ENCODE data around the gene RASA2. TPM values are rescaled to one million over a fixed set of nuclear protein-coding genes. Genes with fewer than 3 reads are reported as not detected.

RASA2 gene
- total RNA-seq, 2 experiments from 2014 or later = 62.6 to 70.8 TPM

DNA sequence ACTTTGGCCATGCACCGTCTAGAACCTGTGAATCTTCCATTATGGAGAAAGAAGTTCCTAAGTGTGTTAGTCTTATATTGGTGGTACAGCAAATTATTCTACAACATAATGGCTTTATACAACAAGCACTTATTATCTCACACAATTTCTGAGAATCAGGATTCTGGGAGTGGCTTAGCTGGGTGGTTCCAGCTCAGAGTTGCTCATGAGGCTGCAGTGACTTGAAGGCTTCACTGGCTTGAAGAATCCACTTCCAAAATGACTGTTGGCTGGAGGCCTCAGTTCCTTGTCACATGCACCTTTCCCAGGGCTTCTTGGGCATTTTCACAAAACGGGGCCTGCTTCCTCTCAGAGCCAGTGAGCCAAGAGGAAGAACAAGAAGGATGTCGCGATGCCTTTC is 169.0 kb downstream of the RASA2 start:
- DNase-seq = no peak
- no peak overlapping the region for H3K4me3 Mint-ChIP-seq
- no peak overlapping the region for H3K27ac Mint-ChIP-seq
- POLR2A ChIA-PET = no interaction called here
- no peak for ATAC-seq (ENCODE audit: low read depth)
- no peaks in the 10 kb centered on the region for H3K9me3 Mint-ChIP-seq
- H3K4me1 Mint-ChIP-seq = peaks cover 3% of the 10 kb centered on the region
- peaks cover 1% of the 10 kb centered on the region for H3K36me3 Mint-ChIP-seq
- peaks cover 45% of the 10 kb centered on the region for H3K27me3 Mint-ChIP-seq

GRCh38 chr3:141656771-141657170 is 169.9 kb downstream of the RASA2 start:
- peaks cover 3% of the 10 kb centered on the region for H3K4me1 Mint-ChIP-seq
- no peak overlapping the region for H3K4me3 Mint-ChIP-seq
- ATAC-seq (ENCODE audit: low read depth) (no peak), DNase-seq (no peak)
- peaks cover 1% of the 10 kb centered on the region for H3K36me3 Mint-ChIP-seq
- H3K27me3 Mint-ChIP-seq = peaks cover 54% of the 10 kb centered on the region
- no peak overlapping the region for H3K27ac Mint-ChIP-seq
- H3K9me3 Mint-ChIP-seq = no peaks in the 10 kb centered on the region
- POLR2A ChIA-PET = no interaction called here

DNA sequence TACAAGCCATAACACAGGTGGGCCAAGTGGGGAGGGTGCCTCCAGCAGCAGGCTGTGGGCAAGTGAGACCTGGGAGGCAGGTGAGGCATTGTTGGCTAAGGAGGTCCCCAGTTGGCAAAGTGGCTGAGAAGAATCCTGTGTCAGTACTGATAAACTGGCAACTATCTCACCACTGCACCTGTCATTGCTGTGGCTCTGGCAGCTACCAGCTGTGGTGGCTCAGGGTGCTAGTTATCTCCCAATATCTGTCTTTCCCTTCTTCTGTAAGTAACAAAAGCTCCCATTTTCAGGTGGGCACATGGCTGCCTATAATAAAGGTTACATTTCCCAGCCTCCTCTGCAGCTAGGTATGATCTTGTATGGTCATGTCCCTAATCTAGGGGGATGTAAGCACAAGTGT is 170.7 kb downstream of the RASA2 start:
- POLR2A ChIA-PET = no interaction called here
- no peak for DNase-seq
- H3K9me3 Mint-ChIP-seq = no peaks in the 10 kb centered on the region
- peaks cover 1% of the 10 kb centered on the region for H3K36me3 Mint-ChIP-seq
- H3K4me1 Mint-ChIP-seq = peaks cover 3% of the 10 kb centered on the region
- no peak overlapping the region for H3K27ac Mint-ChIP-seq
- H3K27me3 Mint-ChIP-seq = peaks cover 62% of the 10 kb centered on the region
- no peak for ATAC-seq (ENCODE audit: low read depth)
- H3K4me3 Mint-ChIP-seq = no peak overlapping the region

- POLR2A ChIA-PET = no interaction called here
- DNase-seq (no peak), ATAC-seq (ENCODE audit: low read depth) (no peak)
- H3K4me3 Mint-ChIP-seq = peak overlapping the region; percentile 77
- H3K27me3 Mint-ChIP-seq = peaks cover 81% of the 10 kb centered on the region
- H3K4me1 Mint-ChIP-seq = peaks cover 3% of the 10 kb centered on the region
- no peaks in the 10 kb centered on the region for H3K9me3 Mint-ChIP-seq
- H3K36me3 Mint-ChIP-seq = peaks cover 1% of the 10 kb centered on the region
- H3K27ac Mint-ChIP-seq = no peak overlapping the region
These were observed 173.2 kb downstream of the RASA2 start for GRCh38 chr3:141659821-141660613.

- POLR2A ChIA-PET = no interaction called here
- no peak for ATAC-seq (ENCODE audit: low read depth)
- Mint-ChIP-seq H3K36me3 (peaks cover 1% of the 10 kb centered on the region), H3K9me3 (peaks cover 2% of the 10 kb centered on the region), H3K4me1 (peaks cover 3% of the 10 kb centered on the region), H3K4me3 (no peak overlapping the region), H3K27ac (no peak overlapping the region), H3K27me3 (peaks cover 83% of the 10 kb centered on the region)
- no peak for DNase-seq
These were observed 173.8 kb downstream of the RASA2 start for GRCh38 chr3:141660614-141660947.

- DNase-seq (no peak), ATAC-seq (ENCODE audit: low read depth) (no peak)
- POLR2A ChIA-PET = interaction anchor here (0.5 kb wide), 1 partner anchor 205 kb away, joined by 5 read pairs; no protein-coding TSS in a partner anchor
- peaks cover 1% of the 10 kb centered on the region for H3K36me3 Mint-ChIP-seq
- no peak overlapping the region for H3K27ac Mint-ChIP-seq
- H3K9me3 Mint-ChIP-seq = peaks cover 2% of the 10 kb centered on the region
- peaks cover 3% of the 10 kb centered on the region for H3K4me1 Mint-ChIP-seq
- no peak overlapping the region for H3K4me3 Mint-ChIP-seq
- peaks cover 78% of the 10 kb centered on the region for H3K27me3 Mint-ChIP-seq
These were observed 174.7 kb downstream of the RASA2 start for GRCh38 chr3:141661229-141662196.

DNA sequence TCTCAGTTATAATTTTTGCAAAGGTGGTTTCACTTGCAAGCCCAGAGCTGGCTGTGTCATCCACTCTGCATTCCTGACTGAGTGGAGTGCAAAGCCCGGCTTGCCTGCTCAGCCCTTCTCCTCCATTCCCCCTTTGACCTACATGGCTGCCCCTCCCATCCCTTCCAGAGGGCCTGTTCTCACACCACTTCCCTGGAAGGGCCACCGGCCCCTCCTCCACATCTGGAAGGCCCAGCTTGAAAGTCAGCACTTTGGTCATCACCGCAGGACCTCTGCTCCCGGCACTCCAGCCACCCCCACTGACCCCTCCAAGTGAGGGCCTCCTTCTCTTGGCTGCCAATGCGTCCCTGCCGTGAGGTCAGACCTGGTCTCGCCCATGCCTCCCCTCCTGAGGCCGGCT is 177.2 kb downstream of the RASA2 start:
- DNase-seq = no peak
- Mint-ChIP-seq H3K9me3 (peaks cover 7% of the 10 kb centered on the region), H3K27me3 (peaks cover 57% of the 10 kb centered on the region), H3K27ac (no peak overlapping the region), H3K36me3 (peaks cover 2% of the 10 kb centered on the region), H3K4me1 (peaks cover 3% of the 10 kb centered on the region), H3K4me3 (no peak overlapping the region)
- POLR2A ChIA-PET = no interaction called here
- ATAC-seq (ENCODE audit: low read depth) = no peak

Other genes with a start within 250 kb of the RASA2 start
- gene ZBTB38, start 118.5 kb upstream of the RASA2 start, total RNA-seq = 10 to 100 TPM; 50.1 to 55.1 TPM